GM21723 (cell line): ENCODE data around the gene TMEM176A.

Experiments
- ATAC-seq: cut with Tn5 transposase; IDR thresholded peaks from one replicate; pipeline ENCODE4 v1.9.1; 2021; ENCODE audit warnings: mild to moderate bottlenecking, moderate library complexity; ENCODE audit not compliant: unreplicated experiment

TMEM176A gene

GRCh38 chr7:150787321-150788281 lies 13.0 kb upstream of the TMEM176A start:
- ATAC-seq = peak; percentile 55

- ATAC-seq = no peak
Observed at GRCh38 chr7:150788474-150789269, 11.9 kb upstream of the TMEM176A start.

- no peak for ATAC-seq
Observed at GRCh38 chr7:150790416-150791075, 10.0 kb upstream of the TMEM176A start.

DNA sequence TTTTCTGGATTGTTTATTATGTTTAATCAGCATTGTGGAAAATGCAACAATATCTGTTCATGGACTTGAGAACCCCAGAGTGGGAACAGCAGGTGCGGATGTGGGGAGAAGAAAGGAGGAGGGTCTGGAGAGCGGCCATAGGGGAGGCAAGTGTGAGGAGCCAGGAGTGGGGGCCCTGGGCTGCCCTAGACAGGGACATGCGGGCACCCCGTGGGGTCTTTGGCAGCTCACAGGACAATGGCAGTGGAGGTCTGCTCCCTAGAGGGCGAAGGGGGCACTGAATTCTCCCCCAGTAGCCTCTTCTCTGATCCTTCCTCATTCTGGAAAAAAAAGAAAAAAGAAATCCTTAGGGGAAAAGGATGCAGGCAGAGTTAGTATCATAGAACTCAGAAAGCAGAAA lies 9.3 kb upstream of the TMEM176A start:
- ATAC-seq = no peak

- ATAC-seq = no peak
Observed at GRCh38 chr7:150791746-150792452, 8.7 kb upstream of the TMEM176A start.

- ATAC-seq = no peak
Observed at GRCh38 chr7:150793569-150794238, 6.9 kb upstream of the TMEM176A start.

- no peak for ATAC-seq
Observed at GRCh38 chr7:150797661-150798060, 2.9 kb upstream of the TMEM176A start.

- no peak for ATAC-seq
Observed at GRCh38 chr7:150799156-150799555, 1.4 kb upstream of the TMEM176A start.

DNA sequence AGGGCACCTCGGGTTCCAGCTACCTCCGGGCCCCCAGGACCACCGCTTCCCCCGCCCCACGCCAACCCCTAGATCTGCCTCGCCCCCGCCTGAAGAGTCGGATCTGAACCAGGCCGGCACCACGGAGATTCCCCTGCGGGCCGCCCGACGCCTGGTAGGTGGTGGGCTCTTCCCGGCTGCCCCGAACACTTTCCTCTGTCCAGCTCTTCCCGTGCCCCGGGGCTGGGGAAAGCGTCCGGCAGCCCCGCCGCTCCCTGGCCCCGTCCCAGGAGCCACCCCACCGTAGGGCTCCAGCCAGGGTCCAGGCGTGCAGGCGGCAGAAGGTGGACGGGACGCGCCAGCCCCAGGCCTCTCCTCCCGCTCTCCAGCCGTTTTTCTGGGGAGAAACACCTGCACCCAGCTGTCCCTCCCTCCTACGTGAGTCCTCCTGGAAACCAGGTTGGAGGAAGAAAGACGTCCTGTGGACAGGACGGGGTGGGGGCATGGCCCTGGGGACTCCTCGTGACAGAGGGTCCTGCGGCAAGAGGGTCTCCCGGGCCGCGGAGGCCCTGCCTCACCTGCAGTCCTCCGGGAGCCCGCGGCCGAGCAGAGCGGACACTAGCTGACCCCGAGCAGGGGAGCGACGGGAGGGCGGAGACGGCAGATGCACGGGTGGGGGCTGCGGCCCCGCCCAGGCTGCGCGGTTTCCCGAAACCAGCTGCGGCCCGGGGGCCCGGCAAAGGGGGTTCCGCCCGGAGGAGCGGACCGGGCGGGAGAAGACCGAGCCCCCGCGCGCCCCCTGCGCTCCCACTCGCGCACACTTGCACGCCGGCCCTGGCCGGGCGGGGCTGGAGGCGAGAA lies 608 bp upstream of the TMEM176A start, which contains the start of gene TMEM176B:
TMEM176B (minus strand) TSS at position 624 of the 840 bp plus-strand sequence. CDS start 3,795 bp downstream, outside the sequence.
- no peak for ATAC-seq

GRCh38 chr7:150801242-150801945 lies 825 bp downstream of the TMEM176A start:
- ATAC-seq = no peak

GRCh38 chr7:150801946-150802771 lies 1.6 kb downstream of the TMEM176A start:
- ATAC-seq = no peak

GRCh38 chr7:150803161-150803860 lies 2.7 kb downstream of the TMEM176A start:
- ATAC-seq = no peak

DNA sequence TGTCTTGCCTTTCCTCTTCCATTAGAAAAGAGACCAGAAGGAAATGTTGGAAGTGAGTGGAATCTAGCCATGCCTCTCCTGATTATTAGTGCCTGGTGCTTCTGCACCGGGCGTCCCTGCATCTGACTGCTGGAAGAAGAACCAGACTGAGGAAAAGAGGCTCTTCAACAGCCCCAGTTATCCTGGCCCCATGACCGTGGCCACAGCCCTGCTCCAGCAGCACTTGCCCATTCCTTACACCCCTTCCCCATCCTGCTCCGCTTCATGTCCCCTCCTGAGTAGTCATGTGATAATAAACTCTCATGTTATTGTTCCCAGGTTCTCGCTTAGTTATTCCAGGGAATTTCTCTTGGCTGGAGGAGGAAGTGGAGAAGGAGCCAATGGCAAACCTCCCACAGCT lies 4.2 kb downstream of the TMEM176A start:
- ATAC-seq = no peak

- no peak for ATAC-seq
Observed at GRCh38 chr7:150805864-150806263, 5.3 kb downstream of the TMEM176A start.

- no peak for ATAC-seq
Observed at GRCh38 chr7:150806454-150806853, 5.9 kb downstream of the TMEM176A start.

DNA sequence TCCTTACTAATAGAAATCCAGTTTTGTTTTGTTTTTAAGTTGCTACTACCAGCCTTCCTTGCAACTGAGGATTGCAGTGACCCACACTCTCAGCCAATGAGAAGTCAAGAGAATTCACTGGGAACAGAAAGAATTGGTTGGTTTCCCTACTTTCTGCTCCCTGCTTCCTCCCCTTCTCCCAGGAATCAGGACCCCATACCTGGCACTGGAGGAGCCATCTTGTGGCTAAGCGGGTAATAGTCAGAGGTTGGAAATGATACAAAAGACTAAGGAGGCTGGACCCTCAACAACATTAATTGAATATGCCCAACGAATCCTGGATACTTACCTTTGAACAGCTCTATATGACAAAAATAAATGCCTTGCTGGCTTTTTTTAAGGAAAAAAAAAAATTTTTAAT lies 6.3 kb downstream of the TMEM176A start:
- no peak for ATAC-seq
